Nephron progenitor cell (in vitro differentiated cells): ENCODE results near the gene DNER.

ENCODE experiments used
- DNase-seq: peaks from one replicate; pipeline ENCODE4 v3.0.0; 2021
- H3K27ac Mint-ChIP-seq: 2 replicates; pipeline ENCODE4 v1.8.0; 2021; ENCODE audit warnings: mild to moderate bottlenecking, moderate library complexity, mixed read lengths
- H3K27me3 Mint-ChIP-seq: 2 replicates; pipeline ENCODE4 v1.8.0; 2021; ENCODE audit warnings: mild to moderate bottlenecking, low read depth, mixed read lengths; ENCODE audit not compliant: poor library complexity
- H3K36me3 Mint-ChIP-seq: 2 replicates; pipeline ENCODE4 v1.8.0; 2021; ENCODE audit warnings: low read depth, mixed read lengths
- H3K4me1 Mint-ChIP-seq: 2 replicates; pipeline ENCODE4 v1.8.0; 2021; ENCODE audit warnings: mixed read lengths
- H3K4me3 Mint-ChIP-seq: 2 replicates; pipeline ENCODE4 v1.8.0; 2021; ENCODE audit warnings: mild to moderate bottlenecking, moderate library complexity, mixed read lengths
- H3K9me3 Mint-ChIP-seq: 2 replicates; pipeline ENCODE4 v1.8.0; 2021; ENCODE audit warnings: mild to moderate bottlenecking, moderate library complexity, mixed read lengths
- TF ChIP-seq, protein P1 (sequence below): fragments of 200-600 bp; sonication (generic); IDR thresholded peaks from 2 replicates; pipeline ENCODE4 v1.5.0; 2021; ENCODE audit warnings: antibody characterized with exemption

Gene DNER

DNA sequence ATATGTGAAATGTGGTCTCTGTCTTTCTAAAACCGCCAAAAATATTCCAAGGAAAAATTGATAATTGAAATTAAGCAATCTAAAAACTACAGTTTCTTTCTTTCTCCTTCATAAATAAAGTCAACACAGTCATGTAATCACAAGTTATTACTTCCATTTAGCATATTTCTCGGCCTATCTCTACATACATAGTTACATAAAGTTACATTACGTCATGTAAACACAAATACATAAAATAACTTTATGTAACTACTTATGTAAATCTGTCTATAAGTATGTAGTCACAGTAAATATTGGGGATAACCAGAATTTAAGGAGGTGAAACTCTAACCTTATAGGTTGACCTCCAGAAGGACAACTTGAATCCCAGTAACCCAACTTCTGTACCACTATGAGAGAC is 394.8 kb downstream of the DNER start:
- Mint-ChIP-seq H3K4me1 (no peaks in the 10 kb centered on the region), H3K4me3 (no peak overlapping the region), H3K36me3 (no peaks in the 10 kb centered on the region), H3K27ac (no peak overlapping the region), H3K9me3 (no peaks in the 10 kb centered on the region), H3K27me3 (peaks cover 8% of the 10 kb centered on the region)
- TF ChIP-seq, protein P1, sequence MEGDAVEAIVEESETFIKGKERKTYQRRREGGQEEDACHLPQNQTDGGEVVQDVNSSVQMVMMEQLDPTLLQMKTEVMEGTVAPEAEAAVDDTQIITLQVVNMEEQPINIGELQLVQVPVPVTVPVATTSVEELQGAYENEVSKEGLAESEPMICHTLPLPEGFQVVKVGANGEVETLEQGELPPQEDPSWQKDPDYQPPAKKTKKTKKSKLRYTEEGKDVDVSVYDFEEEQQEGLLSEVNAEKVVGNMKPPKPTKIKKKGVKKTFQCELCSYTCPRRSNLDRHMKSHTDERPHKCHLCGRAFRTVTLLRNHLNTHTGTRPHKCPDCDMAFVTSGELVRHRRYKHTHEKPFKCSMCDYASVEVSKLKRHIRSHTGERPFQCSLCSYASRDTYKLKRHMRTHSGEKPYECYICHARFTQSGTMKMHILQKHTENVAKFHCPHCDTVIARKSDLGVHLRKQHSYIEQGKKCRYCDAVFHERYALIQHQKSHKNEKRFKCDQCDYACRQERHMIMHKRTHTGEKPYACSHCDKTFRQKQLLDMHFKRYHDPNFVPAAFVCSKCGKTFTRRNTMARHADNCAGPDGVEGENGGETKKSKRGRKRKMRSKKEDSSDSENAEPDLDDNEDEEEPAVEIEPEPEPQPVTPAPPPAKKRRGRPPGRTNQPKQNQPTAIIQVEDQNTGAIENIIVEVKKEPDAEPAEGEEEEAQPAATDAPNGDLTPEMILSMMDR, result no peak
- no peak for DNase-seq

- no peak overlapping the region for H3K27ac Mint-ChIP-seq
- H3K4me3 Mint-ChIP-seq, result no peak overlapping the region
- no peaks in the 10 kb centered on the region for H3K4me1 Mint-ChIP-seq
- DNase-seq, result no peak
- H3K9me3 Mint-ChIP-seq, result no peaks in the 10 kb centered on the region
- TF ChIP-seq, protein P1, result no peak
- H3K36me3 Mint-ChIP-seq, result no peaks in the 10 kb centered on the region
- peaks cover 6% of the 10 kb centered on the region for H3K27me3 Mint-ChIP-seq
These were observed 400.2 kb downstream of the DNER start for GRCh38 chr2:229314117-229314516.

GRCh38 chr2:229313591-229313990 is 400.8 kb downstream of the DNER start:
- no peaks in the 10 kb centered on the region for H3K36me3 Mint-ChIP-seq
- H3K27ac Mint-ChIP-seq, result no peak overlapping the region
- peaks cover 2% of the 10 kb centered on the region for H3K9me3 Mint-ChIP-seq
- no peak for DNase-seq
- H3K27me3 Mint-ChIP-seq, result peaks cover 6% of the 10 kb centered on the region
- H3K4me3 Mint-ChIP-seq, result no peak overlapping the region
- TF ChIP-seq, protein P1, result no peak
- H3K4me1 Mint-ChIP-seq, result no peaks in the 10 kb centered on the region
